AG04450 (cell line): ENCODE results near the gene CHST11. TPM values are rescaled to one million over a fixed set of nuclear protein-coding genes. Genes with fewer than 3 reads are reported as not detected.

Source experiments
- CTCF ChIA-PET: fragments of 300-600, 350-600 bp; formaldehyde crosslinking; extraction: SDS; loops from one replicate; lab custom pipeline; 2022; ENCODE audit warnings: antibody characterized with exemption, inconsistent platforms; lab: Charles Lee
- POLR2A ChIA-PET: fragments of 350-600 bp; formaldehyde crosslinking; extraction: SDS; loops from one replicate; lab custom pipeline; 2021; ENCODE audit warnings: antibody characterized with exemption, inconsistent platforms; lab: Yijun Ruan, JAX
- DNase-seq: peaks from one replicate; pipeline ENCODE4 v3.0.0-alpha.2; 2011; ENCODE audit warnings: low read depth, low spot score
- H3K27ac ChIP-seq: one replicate; pipeline ENCODE4 v1.5.1; 2012; ENCODE audit warnings: low read depth, low read length, control low read depth
- H3K27me3 ChIP-seq: one replicate; pipeline ENCODE4 v1.6.0; 2012; ENCODE audit warnings: low read length; ENCODE audit not compliant: control insufficient read depth, insufficient read depth
- H3K4me3 ChIP-seq: 2 replicates; pipeline ENCODE4 v1.5.1; 2011; ENCODE audit warnings: mild to moderate bottlenecking, low read depth, low read length, control low read depth
- H3K9me3 ChIP-seq: 2 replicates; pipeline ENCODE4 v1.5.1; 2012; ENCODE audit warnings: low read length; ENCODE audit not compliant: control insufficient read depth, insufficient read depth
- polyA plus RNA-seq: library from polyadenylated mRNA; depleted of rRNA; stranded (reverse); fragments of >200 nt; gene quantifications from 2 replicates; pipeline ENCODE4 v1.2.3, GENCODE V29; 2011
- TF ChIP-seq, protein P1 (sequence below): IDR thresholded peaks from 2 replicates; pipeline ENCODE4 v1.5.1; 2011; ENCODE audit warnings: low read depth, low read length, control low read depth, inconsistent platforms

The CHST11 gene
- polyA plus RNA-seq, 1 experiment = 2.7 TPM

GRCh38 chr12:104549815-104550480, 93.2 kb downstream of the CHST11 start:
- Histone ChIP-seq H3K27me3 (no peaks in the 10 kb centered on the region), H3K9me3 (peaks cover 10% of the 10 kb centered on the region), H3K27ac (no peak overlapping the region), H3K4me3 (no peak overlapping the region)
- ChIA-PET POLR2A (no interaction called here), CTCF (no interaction called here)
- TF ChIP-seq, protein P1, sequence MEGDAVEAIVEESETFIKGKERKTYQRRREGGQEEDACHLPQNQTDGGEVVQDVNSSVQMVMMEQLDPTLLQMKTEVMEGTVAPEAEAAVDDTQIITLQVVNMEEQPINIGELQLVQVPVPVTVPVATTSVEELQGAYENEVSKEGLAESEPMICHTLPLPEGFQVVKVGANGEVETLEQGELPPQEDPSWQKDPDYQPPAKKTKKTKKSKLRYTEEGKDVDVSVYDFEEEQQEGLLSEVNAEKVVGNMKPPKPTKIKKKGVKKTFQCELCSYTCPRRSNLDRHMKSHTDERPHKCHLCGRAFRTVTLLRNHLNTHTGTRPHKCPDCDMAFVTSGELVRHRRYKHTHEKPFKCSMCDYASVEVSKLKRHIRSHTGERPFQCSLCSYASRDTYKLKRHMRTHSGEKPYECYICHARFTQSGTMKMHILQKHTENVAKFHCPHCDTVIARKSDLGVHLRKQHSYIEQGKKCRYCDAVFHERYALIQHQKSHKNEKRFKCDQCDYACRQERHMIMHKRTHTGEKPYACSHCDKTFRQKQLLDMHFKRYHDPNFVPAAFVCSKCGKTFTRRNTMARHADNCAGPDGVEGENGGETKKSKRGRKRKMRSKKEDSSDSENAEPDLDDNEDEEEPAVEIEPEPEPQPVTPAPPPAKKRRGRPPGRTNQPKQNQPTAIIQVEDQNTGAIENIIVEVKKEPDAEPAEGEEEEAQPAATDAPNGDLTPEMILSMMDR = no peak
- no peak for DNase-seq

GRCh38 chr12:104551313-104551931, 94.7 kb downstream of the CHST11 start:
- DNase-seq = no peak
- peaks cover 10% of the 10 kb centered on the region for H3K9me3 ChIP-seq
- H3K4me3 ChIP-seq = no peak overlapping the region
- ChIA-PET CTCF (no interaction called here), POLR2A (no interaction called here)
- no peak overlapping the region for H3K27ac ChIP-seq
- H3K27me3 ChIP-seq = peaks cover 3% of the 10 kb centered on the region
- TF ChIP-seq, protein P1 = no peak

- DNase-seq = no peak
- Histone ChIP-seq H3K4me3 (no peak overlapping the region), H3K27me3 (peaks cover 3% of the 10 kb centered on the region), H3K9me3 (peaks cover 10% of the 10 kb centered on the region), H3K27ac (no peak overlapping the region)
- ChIA-PET CTCF (interaction anchor here (2.1 kb wide), 1 partner anchor 172 kb away, joined by 6 read pairs; no protein-coding TSS in a partner anchor), POLR2A (no interaction called here)
- TF ChIP-seq, protein P1 = no peak
Measured at GRCh38 chr12:104553421-104553820, 96.7 kb downstream of the CHST11 start.

- Histone ChIP-seq H3K4me3 (no peak overlapping the region), H3K27ac (no peak overlapping the region), H3K9me3 (peaks cover 10% of the 10 kb centered on the region), H3K27me3 (peaks cover 3% of the 10 kb centered on the region)
- CTCF ChIA-PET = no interaction called here
- no peak for DNase-seq
- POLR2A ChIA-PET = no interaction called here
- TF ChIP-seq, protein P1 = no peak
Measured at GRCh38 chr12:104555648-104556047, 98.9 kb downstream of the CHST11 start.

- Histone ChIP-seq H3K27me3 (peaks cover 3% of the 10 kb centered on the region), H3K9me3 (peaks cover 10% of the 10 kb centered on the region), H3K27ac (no peak overlapping the region), H3K4me3 (no peak overlapping the region)
- TF ChIP-seq, protein P1 = no peak
- ChIA-PET CTCF (no interaction called here), POLR2A (no interaction called here)
- DNase-seq = no peak
Measured at GRCh38 chr12:104557488-104558195, 100.9 kb downstream of the CHST11 start.
